H9 (cell line): ENCODE measurements around the gene TTC7B. TPM values are rescaled to one million over a fixed set of nuclear protein-coding genes. Genes with fewer than 3 reads are reported as not detected.

Source experiments
- DNase-seq: peaks from one replicate; pipeline ENCODE4 v3.0.0-alpha.2; 2017
- H2AFZ ChIP-seq: one replicate; pipeline ENCODE4 v1.6.1; 2013; ENCODE audit warnings: mild to moderate bottlenecking, low read length, control low read depth, moderate library complexity
- H2AK5ac ChIP-seq: 2 replicates; pipeline ENCODE4 v1.6.1; 2013; ENCODE audit warnings: low read length, control low read depth, mixed read lengths; ENCODE audit not compliant: insufficient read length
- H2BK120ac ChIP-seq: one replicate; pipeline ENCODE4 v1.6.1; 2013; ENCODE audit warnings: low read depth, mild to moderate bottlenecking, low read length, control low read depth, inconsistent platforms; ENCODE audit not compliant: poor library complexity, severe bottlenecking
- H2BK12ac ChIP-seq: 2 replicates; pipeline ENCODE4 v1.6.1; 2013; ENCODE audit warnings: low read length, control low read depth, mixed read lengths, low read depth; ENCODE audit not compliant: insufficient read length
- H2BK15ac ChIP-seq: 2 replicates; pipeline ENCODE4 v1.6.1; 2013; ENCODE audit warnings: low read depth, low read length, control low read depth
- H2BK20ac ChIP-seq: one replicate; pipeline ENCODE4 v1.6.1; 2013; ENCODE audit warnings: low read depth, mild to moderate bottlenecking, low read length, control low read depth, inconsistent platforms; ENCODE audit not compliant: poor library complexity, severe bottlenecking
- H2BK5ac ChIP-seq: 2 replicates; pipeline ENCODE4 v1.6.1; 2013; ENCODE audit warnings: low read length, control low read depth, mixed read lengths; ENCODE audit not compliant: insufficient read length
- H3K14ac ChIP-seq: 2 replicates; pipeline ENCODE4 v1.6.1; 2013; ENCODE audit warnings: low read length, control low read depth; ENCODE audit not compliant: insufficient read depth
- H3K18ac ChIP-seq: 2 replicates; pipeline ENCODE4 v1.6.1; 2013; ENCODE audit warnings: low read depth, mild to moderate bottlenecking, mixed read lengths, low read length, control low read depth; ENCODE audit not compliant: insufficient read length
- H3K23ac ChIP-seq: 2 replicates; pipeline ENCODE4 v1.6.1; 2013; ENCODE audit warnings: low read length, control low read depth, mixed read lengths, low read depth; ENCODE audit not compliant: insufficient read length
- H3K23me2 ChIP-seq: 2 replicates; pipeline ENCODE4 v1.6.1; 2013; ENCODE audit warnings: low read depth, mild to moderate bottlenecking, mixed read lengths, low read length, control low read depth; ENCODE audit not compliant: insufficient read length, poor library complexity, severe bottlenecking
- H3K27ac ChIP-seq: 2 replicates; pipeline ENCODE4 v1.5.1; 2013; ENCODE audit warnings: low read length, control low read depth, mixed read lengths, low read depth; ENCODE audit not compliant: insufficient read length
- H3K27me3 ChIP-seq: 2 replicates; pipeline ENCODE4 v1.6.1; 2013; ENCODE audit warnings: low read length, control low read depth, inconsistent platforms; ENCODE audit not compliant: insufficient read depth
- H3K4ac ChIP-seq: 2 replicates; pipeline ENCODE4 v1.6.1; 2013; ENCODE audit warnings: low read depth, mild to moderate bottlenecking, control low read depth, inconsistent platforms, low read length, moderate library complexity
- H3K4me1 ChIP-seq: 2 replicates; pipeline ENCODE4 v1.6.1; 2013; ENCODE audit warnings: low read length, control low read depth, inconsistent platforms; ENCODE audit not compliant: insufficient read depth
- H3K4me2 ChIP-seq: 2 replicates; pipeline ENCODE4 v1.6.1; 2013; ENCODE audit warnings: low read length, control low read depth, mixed read lengths; ENCODE audit not compliant: insufficient read length, insufficient read depth
- H3K56ac ChIP-seq: 2 replicates; pipeline ENCODE4 v1.6.1; 2013; ENCODE audit warnings: low read depth, mild to moderate bottlenecking, mixed read lengths, low read length, control low read depth; ENCODE audit not compliant: insufficient read length
- H3K79me1 ChIP-seq: 2 replicates; pipeline ENCODE4 v1.6.1; 2013; ENCODE audit warnings: low read depth, mild to moderate bottlenecking, moderate library complexity, low read length, control low read depth, inconsistent platforms; ENCODE audit not compliant: insufficient read depth, poor library complexity, severe bottlenecking
- H3K79me2 ChIP-seq: 2 replicates; pipeline ENCODE4 v1.6.1; 2013; ENCODE audit warnings: low read length, control low read depth, inconsistent platforms; ENCODE audit not compliant: insufficient read depth
- H3K9ac ChIP-seq: 2 replicates; pipeline ENCODE4 v1.6.1; 2013; ENCODE audit warnings: low read length, control low read depth, mixed read lengths; ENCODE audit not compliant: insufficient read length; ENCODE audit errors: extremely low read depth
- H3K9me3 ChIP-seq: one replicate; pipeline ENCODE4 v1.6.1; 2013; ENCODE audit warnings: low read depth, low read length, inconsistent platforms; ENCODE audit not compliant: control insufficient read depth
- H3T11ph ChIP-seq: one replicate; pipeline ENCODE4 v1.6.1; 2013; ENCODE audit warnings: mild to moderate bottlenecking, low read length, control low read depth, inconsistent platforms
- H4K20me1 ChIP-seq: one replicate; pipeline ENCODE4 v1.6.1; 2013; ENCODE audit not compliant: control insufficient read depth, insufficient read length, insufficient read depth
- H4K5ac ChIP-seq: 2 replicates; pipeline ENCODE4 v1.6.1; 2013; ENCODE audit warnings: low read depth, mild to moderate bottlenecking, mixed read lengths, low read length, control low read depth; ENCODE audit not compliant: insufficient read length
- H4K8ac ChIP-seq: replicated peaks from 2 replicates; pipeline ENCODE4 v1.6.1; 2013; ENCODE audit warnings: low read length, control low read depth, mixed read lengths, low read depth; ENCODE audit not compliant: insufficient read length
- H4K91ac ChIP-seq: 2 replicates; pipeline ENCODE4 v1.6.1; 2013; ENCODE audit warnings: low read depth, mild to moderate bottlenecking, moderate library complexity, mixed read lengths, low read length, control low read depth; ENCODE audit not compliant: insufficient read length
- H3K27ac Mint-ChIP-seq, 3 experiments: 2 replicates in 2 of 3; 3 replicates in 1 of 3; pipeline ENCODE4 v1.8.0; 2020 to 2021; ENCODE audit warnings: mixed read lengths in 3 of 3, mild to moderate bottlenecking in 1 of 3, moderate library complexity in 1 of 3
- H3K27me3 Mint-ChIP-seq: 2 replicates; pipeline ENCODE4 v1.8.0; 2021; ENCODE audit warnings: low read depth, mild to moderate bottlenecking, moderate library complexity, mixed read lengths
- H3K36me3 Mint-ChIP-seq, 3 experiments: 2 replicates in 2 of 3; 3 replicates in 1 of 3; pipeline ENCODE4 v1.8.0; 2020 to 2021; ENCODE audit warnings: low read depth in 3 of 3, mixed read lengths in 3 of 3; ENCODE audit not compliant: insufficient read depth in 1 of 3
- H3K4me1 Mint-ChIP-seq, 2 experiments: 2 replicates each; pipeline ENCODE4 v1.8.0; 2020; ENCODE audit warnings: mixed read lengths in 2 of 2
- H3K4me3 Mint-ChIP-seq, 2 experiments: 2 replicates in 1 of 2; 3 replicates in 1 of 2; pipeline ENCODE4 v1.8.0; 2020 to 2021; ENCODE audit warnings: mild to moderate bottlenecking in 2 of 2, mixed read lengths in 2 of 2, moderate library complexity in 1 of 2
- H3K9me3 Mint-ChIP-seq, 2 experiments: 2 replicates in 1 of 2; 3 replicates in 1 of 2; pipeline ENCODE4 v1.8.0; 2020; ENCODE audit warnings: mild to moderate bottlenecking in 2 of 2, mixed read lengths in 2 of 2, moderate library complexity in 1 of 2
- WGBS: extraction: QIAGEN DNeasy Blood & Tissue Kit; methylation state at CpG from one replicate; pipeline ENCODE4 v1.1.7; 2013; ENCODE audit warnings: missing lambda C conversion rate, low lambda C conversion rate, mixed read lengths; ENCODE audit not compliant: insufficient read length; ENCODE audit errors: extremely low coverage; 5-methylcytosine and 5-hydroxymethylcytosine counted together
- total RNA-seq: library from RNA; stranded (reverse); gene quantifications from 2 replicates; pipeline ENCODE4 v1.2.1, GENCODE V29; 2021
- TF ChIP-seq, protein P1 (sequence below): fragments of 200-600 bp; sonication (generic); conservative IDR thresholded peaks from 3 replicates; pipeline ENCODE4 v1.8.0; 2021; ENCODE audit warnings: antibody characterized with exemption, mild to moderate bottlenecking

TTC7B gene
- total RNA-seq, 1 experiment from 2014 or later, result 33.7 TPM

DNA sequence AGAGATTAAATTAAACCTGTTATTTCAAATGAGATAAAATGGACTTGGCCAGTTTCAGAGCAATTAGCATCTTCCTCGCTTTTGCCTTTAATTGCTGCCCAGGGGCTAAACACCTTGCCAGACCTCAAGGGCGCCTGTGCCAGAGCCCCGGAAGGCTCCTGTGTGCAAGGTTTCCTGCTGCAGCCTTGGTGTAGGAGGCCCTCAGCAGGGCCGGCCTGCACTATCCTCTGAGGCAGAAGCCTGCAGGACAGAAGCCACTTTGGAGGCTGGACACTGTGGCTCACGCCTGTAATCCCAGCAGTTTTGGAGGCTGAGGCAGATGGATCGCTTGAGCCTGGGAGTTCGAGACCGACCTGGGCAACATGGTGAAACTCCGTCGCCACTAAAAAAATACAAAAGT is 269.0 kb downstream of the TTC7B start:
- no peaks in the 10 kb centered on the region for H3K27me3 Mint-ChIP-seq
- no peak overlapping the region; a peak in 1 of 7 replicates for H3K27ac Mint-ChIP-seq
- Histone ChIP-seq H3K23me2 (no peaks in the 10 kb centered on the region), H2BK20ac (no peak overlapping the region), H3K79me2 (no peaks in the 10 kb centered on the region), H3K14ac (no peak overlapping the region), H3K56ac (no peak overlapping the region), H2AFZ (no peak overlapping the region), H3K4me2 (no peak overlapping the region), H3K4me1 (peaks cover 2% of the 10 kb centered on the region; the same call in 1 of the 2 replicates), H2BK5ac (no peak overlapping the region), H3K23ac (no peak overlapping the region), H2AK5ac (no peak overlapping the region), H3K27ac (no peak overlapping the region), H4K91ac (no peak overlapping the region), H3T11ph (no peak overlapping the region), H3K27me3 (no peaks in the 10 kb centered on the region), H2BK12ac (no peak overlapping the region), H2BK120ac (no peak overlapping the region), H3K9me3 (no peaks in the 10 kb centered on the region), H4K8ac (no peak overlapping the region), H3K18ac (no peak overlapping the region), H3K79me1 (no peaks in the 10 kb centered on the region), H3K9ac (no peak overlapping the region), H2BK15ac (no peak overlapping the region), H3K4ac (no peak overlapping the region), H4K20me1 (no peaks in the 10 kb centered on the region), H4K5ac (no peak overlapping the region)
- H3K4me1 Mint-ChIP-seq, result peaks cover 8 to 18% of the 10 kb centered on the region in 2 experiments
- TF ChIP-seq, protein P1, sequence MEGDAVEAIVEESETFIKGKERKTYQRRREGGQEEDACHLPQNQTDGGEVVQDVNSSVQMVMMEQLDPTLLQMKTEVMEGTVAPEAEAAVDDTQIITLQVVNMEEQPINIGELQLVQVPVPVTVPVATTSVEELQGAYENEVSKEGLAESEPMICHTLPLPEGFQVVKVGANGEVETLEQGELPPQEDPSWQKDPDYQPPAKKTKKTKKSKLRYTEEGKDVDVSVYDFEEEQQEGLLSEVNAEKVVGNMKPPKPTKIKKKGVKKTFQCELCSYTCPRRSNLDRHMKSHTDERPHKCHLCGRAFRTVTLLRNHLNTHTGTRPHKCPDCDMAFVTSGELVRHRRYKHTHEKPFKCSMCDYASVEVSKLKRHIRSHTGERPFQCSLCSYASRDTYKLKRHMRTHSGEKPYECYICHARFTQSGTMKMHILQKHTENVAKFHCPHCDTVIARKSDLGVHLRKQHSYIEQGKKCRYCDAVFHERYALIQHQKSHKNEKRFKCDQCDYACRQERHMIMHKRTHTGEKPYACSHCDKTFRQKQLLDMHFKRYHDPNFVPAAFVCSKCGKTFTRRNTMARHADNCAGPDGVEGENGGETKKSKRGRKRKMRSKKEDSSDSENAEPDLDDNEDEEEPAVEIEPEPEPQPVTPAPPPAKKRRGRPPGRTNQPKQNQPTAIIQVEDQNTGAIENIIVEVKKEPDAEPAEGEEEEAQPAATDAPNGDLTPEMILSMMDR, result no peak
- peaks cover 5 to 10% (median 5%) of the 10 kb centered on the region in 3 experiments; a peak in 4 of 7 replicates for H3K36me3 Mint-ChIP-seq
- peaks cover 3 to 7% of the 10 kb centered on the region in 2 experiments; a peak in 3 of 5 replicates for H3K9me3 Mint-ChIP-seq
- WGBS, result no CpG with 5 or more reads among the region's 10 CpGs
- DNase-seq, result no peak
- no peak overlapping the region for H3K4me3 Mint-ChIP-seq
